ENCODE data around the gene TBC1D10A.

TBC1D10A gene

GRCh38 chr22:30285846-30286200 lies 40.9 kb downstream of the TBC1D10A start:
- no peak for DNase-seq (ENCODE audit: low spot score)

GRCh38 chr22:30285176-30285845 lies 41.4 kb downstream of the TBC1D10A start:
- no peak for DNase-seq (ENCODE audit: low spot score)

GRCh38 chr22:30284666-30285065 lies 42.1 kb downstream of the TBC1D10A start:
- no peak for DNase-seq (ENCODE audit: low spot score)

GRCh38 chr22:30284172-30284571 lies 42.6 kb downstream of the TBC1D10A start:
- no peak for DNase-seq (ENCODE audit: low spot score)

GRCh38 chr22:30283342-30283741 lies 43.4 kb downstream of the TBC1D10A start:
- DNase-seq (ENCODE audit: low spot score): no peak

GRCh38 chr22:30282616-30283046 lies 44.1 kb downstream of the TBC1D10A start:
- no peak for DNase-seq (ENCODE audit: low spot score)

- no peak for DNase-seq (ENCODE audit: low spot score)
Observed at GRCh38 chr22:30280505-30280904, 46.2 kb downstream of the TBC1D10A start.

- no peak for DNase-seq (ENCODE audit: low spot score)
Observed at GRCh38 chr22:30279932-30280331, 46.8 kb downstream of the TBC1D10A start.

GRCh38 chr22:30279046-30279788 lies 47.5 kb downstream of the TBC1D10A start:
- DNase-seq (ENCODE audit: low spot score): no peak

GRCh38 chr22:30277547-30278344 lies 49.0 kb downstream of the TBC1D10A start:
- no peak for DNase-seq (ENCODE audit: low spot score)

- DNase-seq (ENCODE audit: low spot score): no peak
Observed at GRCh38 chr22:30276039-30276438, 50.7 kb downstream of the TBC1D10A start.

- DNase-seq (ENCODE audit: low spot score): peak; percentile 37
Observed at GRCh38 chr22:30275625-30276024, 51.1 kb downstream of the TBC1D10A start.

- DNase-seq (ENCODE audit: low spot score): no peak
Observed at GRCh38 chr22:30274437-30274812, 52.3 kb downstream of the TBC1D10A start.

GRCh38 chr22:30273711-30274436 lies 52.9 kb downstream of the TBC1D10A start:
- DNase-seq (ENCODE audit: low spot score): no peak

GRCh38 chr22:30272781-30273601 lies 53.8 kb downstream of the TBC1D10A start:
- no peak for DNase-seq (ENCODE audit: low spot score)

GRCh38 chr22:30270832-30271231 lies 55.9 kb downstream of the TBC1D10A start:
- no peak for DNase-seq (ENCODE audit: low spot score)

GRCh38 chr22:30268331-30268730 lies 58.4 kb downstream of the TBC1D10A start:
- DNase-seq (ENCODE audit: low spot score): no peak

- DNase-seq (ENCODE audit: low spot score): peak; percentile 66
Observed at GRCh38 chr22:30267382-30268302, 59.1 kb downstream of the TBC1D10A start.

- DNase-seq (ENCODE audit: low spot score): peak; percentile 87
Observed at GRCh38 chr22:30266445-30267381, 60.0 kb downstream of the TBC1D10A start, which contains the start of gene OSM. TSS of gene OSM (minus strand) at chr22:30266851. CDS start at chr22:30266799, 52 bp downstream.
